GM21723 (cell line): ENCODE results near the gene KRT37.
"Not testable (repeated sequence)": the region's sequence is repeated elsewhere in the genome, so short reads cannot be mapped to it uniquely, and the experiment has no call there.

ENCODE experiments used
- ATAC-seq: cut with Tn5 transposase; IDR thresholded peaks from one replicate; pipeline ENCODE4 v1.9.1; 2021; ENCODE audit warnings: mild to moderate bottlenecking, moderate library complexity; ENCODE audit not compliant: unreplicated experiment

KRT37 gene

DNA sequence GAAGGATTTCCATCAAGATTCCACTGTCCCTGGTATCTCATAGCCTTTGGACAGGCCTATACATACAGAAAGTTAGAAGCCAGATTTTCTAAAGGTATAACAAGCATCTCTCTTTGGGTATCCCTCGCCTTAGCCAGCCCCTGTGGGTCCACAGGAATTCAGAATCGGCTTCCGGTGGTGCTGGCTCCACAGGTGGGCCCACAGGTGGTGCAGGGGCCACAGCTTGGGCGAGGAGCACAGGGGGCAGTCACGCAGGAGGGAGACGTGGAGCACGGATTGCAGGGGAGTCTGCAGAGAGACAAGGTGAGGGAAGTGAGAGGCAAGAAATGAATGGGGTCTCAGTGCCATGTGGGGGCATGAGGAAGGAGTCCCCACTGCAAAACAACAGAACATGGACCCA, 12.9 kb upstream of the KRT37 start:
- ATAC-seq = no peak

- ATAC-seq = no peak
These were observed 10.0 kb upstream of the KRT37 start for GRCh38 chr17:41434415-41434814.

GRCh38 chr17:41434005-41434404, 9.6 kb upstream of the KRT37 start:
- ATAC-seq = no peak

DNA sequence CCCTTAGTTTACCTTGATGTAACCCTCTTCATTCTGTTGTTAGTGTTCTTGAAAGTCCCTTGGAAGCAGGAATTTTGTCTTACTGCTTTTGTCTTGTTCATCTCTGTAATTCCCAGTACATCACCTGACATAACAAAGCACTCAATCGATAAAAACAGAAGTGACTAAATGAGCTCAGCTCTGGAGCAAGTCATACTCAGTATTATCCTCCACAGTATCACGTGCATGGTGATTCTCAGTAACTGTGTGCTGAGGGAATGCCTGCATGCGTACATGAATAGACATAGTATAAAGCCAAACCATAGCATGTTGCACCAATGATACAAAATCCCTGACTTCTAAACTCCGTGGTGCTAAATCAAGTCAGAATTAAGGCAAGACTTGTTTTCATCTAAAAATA, 9.2 kb upstream of the KRT37 start:
- ATAC-seq = no peak

GRCh38 chr17:41430376-41430775, 6.0 kb upstream of the KRT37 start:
- ATAC-seq = not testable (repeated sequence)

DNA sequence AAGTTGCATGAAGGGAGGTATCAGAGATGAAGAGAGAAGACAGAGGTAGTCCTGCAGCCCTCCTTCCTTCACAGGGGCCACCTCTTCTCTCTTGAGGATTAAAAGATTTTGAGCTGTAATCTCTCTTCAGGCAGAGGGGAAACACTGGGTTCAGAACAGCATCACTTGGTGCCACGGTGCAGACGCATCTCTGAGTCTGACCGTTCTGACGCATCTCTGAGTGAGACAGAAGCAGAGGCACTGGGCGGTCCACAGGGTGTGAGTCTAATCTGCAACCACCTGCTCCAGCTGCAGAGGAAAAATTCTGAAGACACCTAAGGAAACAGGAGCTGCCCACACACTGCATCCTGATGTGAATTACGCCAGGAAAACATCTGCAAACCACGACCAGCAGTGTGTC, 5.3 kb upstream of the KRT37 start:
- ATAC-seq = no peak

DNA sequence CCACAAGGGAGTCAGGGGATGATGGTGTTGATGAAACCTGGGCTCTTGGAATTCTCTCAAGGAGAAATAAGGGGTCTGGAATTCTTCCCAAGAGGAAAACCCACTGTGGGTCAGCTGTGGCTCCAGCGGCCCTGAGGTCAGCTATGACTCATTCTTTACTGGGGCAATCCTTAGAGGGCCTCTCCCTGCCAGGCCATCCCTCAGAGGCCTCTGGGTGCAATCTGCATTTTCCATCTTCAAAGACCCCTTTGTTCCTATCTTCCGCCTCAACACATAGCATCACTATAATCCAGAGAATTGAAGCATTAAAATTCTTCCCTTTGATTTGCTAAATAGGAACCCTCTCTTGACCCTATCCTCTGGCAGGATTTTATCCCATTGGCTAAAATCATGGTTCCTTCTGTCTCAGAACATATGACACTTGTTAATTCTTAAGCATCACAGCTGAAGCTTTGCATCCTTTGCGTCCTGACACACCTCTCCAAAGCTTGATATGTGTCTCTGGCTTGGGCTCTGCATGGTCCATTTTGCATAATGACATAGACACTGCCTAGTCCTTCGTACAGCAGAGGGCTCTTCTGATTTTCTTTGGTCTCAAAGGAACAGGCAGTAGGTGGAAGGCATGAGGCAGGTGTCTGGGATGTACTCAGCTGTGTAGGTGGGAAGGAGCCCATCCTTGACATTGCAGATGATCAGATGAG, 4.4 kb upstream of the KRT37 start:
- ATAC-seq = no peak

DNA sequence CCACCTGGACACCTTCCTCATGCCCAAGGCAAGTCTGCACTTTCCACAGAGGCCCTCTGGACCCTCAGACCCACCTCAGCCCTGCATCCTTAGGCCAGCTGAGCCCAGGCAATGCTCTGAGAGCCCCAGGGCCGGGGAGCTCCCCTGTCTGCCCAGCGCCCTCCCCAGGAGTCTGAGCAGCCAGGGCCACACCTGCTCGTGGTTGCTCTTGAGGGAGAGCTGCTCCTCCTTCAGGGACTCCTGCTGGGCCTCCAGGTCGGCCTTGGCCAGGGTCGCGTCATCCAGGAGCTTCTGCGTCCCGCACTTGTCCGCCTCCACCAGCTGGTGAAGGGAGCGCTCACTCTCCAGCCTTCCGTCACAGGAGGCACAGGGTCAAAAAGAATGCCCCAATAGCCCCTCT, 1.8 kb downstream of the KRT37 start:
- ATAC-seq = not testable (repeated sequence)

- no peak for ATAC-seq
These were observed 2.8 kb downstream of the KRT37 start for GRCh38 chr17:41421617-41422016.

- ATAC-seq = no peak
These were observed 3.3 kb downstream of the KRT37 start for GRCh38 chr17:41421116-41421515.

DNA sequence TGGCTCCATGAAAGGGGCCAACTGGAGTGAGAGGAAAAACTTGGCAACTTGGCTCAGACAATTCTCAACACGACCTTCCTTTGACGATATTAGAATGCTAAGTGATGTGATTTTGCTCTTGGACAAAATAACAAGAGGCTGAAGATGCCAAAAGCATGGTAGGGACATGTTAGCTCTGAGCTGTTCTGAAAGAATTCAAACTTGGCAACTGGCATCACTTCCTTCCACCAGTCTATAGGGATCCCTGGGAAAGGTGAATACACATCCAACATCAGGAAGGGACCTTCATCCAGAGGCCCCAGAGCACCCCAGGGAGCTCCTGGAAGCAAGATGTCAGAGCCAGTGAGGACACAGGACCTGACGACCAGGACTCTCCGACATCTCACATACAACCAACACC, 4.3 kb downstream of the KRT37 start:
- no peak for ATAC-seq

DNA sequence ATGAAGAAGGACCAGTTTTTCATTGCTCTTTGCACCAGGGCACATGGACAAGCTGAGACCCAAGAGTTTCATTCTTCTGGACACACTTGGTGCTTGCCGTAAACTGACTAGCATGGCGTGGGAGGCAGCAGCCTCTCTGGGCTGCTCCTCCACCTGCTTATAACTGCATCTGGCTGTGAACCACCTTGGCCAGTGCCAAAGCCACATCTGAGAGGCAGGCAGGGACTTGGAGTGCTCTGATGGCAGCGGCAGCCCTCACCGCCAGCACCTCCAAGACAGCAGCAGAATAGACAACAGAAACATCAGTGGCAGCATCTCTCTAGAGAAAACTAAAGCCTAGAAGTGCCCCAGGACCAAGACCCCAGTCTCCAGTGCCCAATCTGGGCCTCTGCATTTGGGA, 4.7 kb downstream of the KRT37 start:
- no peak for ATAC-seq

DNA sequence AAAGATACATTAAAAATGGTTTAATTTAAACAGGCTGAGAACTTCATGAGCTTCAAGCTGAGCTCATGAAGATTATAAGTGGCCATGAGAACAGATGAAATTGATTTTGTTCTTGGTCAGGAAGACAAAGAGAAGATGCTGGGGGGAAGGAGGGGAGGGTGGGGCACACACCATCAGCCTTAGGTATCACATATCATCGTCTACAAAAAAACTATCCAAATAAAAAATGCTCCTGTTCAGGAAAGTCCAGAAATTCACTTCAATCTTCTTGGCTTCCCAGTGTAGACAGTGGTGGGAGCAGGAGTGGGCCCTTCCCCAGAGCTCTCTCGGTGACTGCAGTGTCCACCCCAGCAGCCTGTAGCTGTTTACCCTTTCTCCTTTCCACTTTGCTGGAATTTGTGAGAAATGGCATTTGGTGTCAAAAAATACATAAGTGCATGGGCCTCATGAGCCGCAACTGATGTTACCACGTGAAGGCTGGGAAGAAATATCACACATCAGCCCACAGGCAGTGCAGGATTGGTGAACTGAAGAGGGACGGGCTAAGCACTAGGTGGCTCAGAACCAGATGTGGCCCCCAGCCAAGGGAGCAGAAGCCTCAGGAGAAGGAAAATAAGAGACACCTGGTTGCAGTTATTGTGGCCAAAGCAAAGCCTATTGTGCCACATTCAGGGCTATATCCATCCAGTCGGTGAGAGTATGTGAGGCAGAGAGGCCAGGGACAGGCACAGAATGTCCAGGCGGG, 6.1 kb downstream of the KRT37 start:
- no peak for ATAC-seq

GRCh38 chr17:41417576-41418015, 6.8 kb downstream of the KRT37 start:
- ATAC-seq = no peak

GRCh38 chr17:41417127-41417526, 7.3 kb downstream of the KRT37 start:
- no peak for ATAC-seq

- ATAC-seq = no peak
These were observed 7.9 kb downstream of the KRT37 start for GRCh38 chr17:41416479-41416878.

GRCh38 chr17:41415833-41416335, 8.5 kb downstream of the KRT37 start:
- ATAC-seq = no peak

DNA sequence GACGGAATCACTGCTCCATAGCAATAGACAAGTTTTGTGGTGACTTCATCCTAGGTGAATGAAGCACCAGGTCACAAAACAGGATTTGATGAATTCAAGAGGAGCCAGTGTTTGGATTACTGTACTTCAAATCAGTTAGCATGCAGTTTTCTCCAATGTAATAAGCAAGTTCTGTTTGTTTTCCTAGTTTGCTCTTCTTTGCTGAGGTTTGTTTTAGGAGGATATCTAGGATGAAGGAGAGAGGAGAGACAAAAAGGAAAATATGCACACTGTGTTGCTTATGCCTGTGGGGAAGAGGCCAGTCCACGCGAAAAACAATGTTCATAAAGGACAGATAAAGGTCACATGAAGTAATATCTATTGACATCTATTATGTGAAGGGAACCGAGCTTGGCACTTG, 9.0 kb downstream of the KRT37 start:
- ATAC-seq = no peak

GRCh38 chr17:41413982-41414381, 10.4 kb downstream of the KRT37 start:
- no peak for ATAC-seq

GRCh38 chr17:41413353-41413957, 10.9 kb downstream of the KRT37 start:
- no peak for ATAC-seq

GRCh38 chr17:41411072-41411840, 13.1 kb downstream of the KRT37 start:
- no peak for ATAC-seq
